HTERT RPE-1 (cell line): Measurements from ENCODE around the gene CCDC69.
"Not testable (repeated sequence)": the region's sequence is repeated elsewhere in the genome, so short reads cannot be mapped to it uniquely, and the experiment has no call there.

Source experiments
- in situ Hi-C: fragments of 300-500 bp; cut with MboI; formaldehyde crosslinking; loops from 4 replicates; pipeline ENCODE4 v1.14.3; 2020; ENCODE audit warnings: low sequenced_read_pairs

CCDC69 gene

DNA sequence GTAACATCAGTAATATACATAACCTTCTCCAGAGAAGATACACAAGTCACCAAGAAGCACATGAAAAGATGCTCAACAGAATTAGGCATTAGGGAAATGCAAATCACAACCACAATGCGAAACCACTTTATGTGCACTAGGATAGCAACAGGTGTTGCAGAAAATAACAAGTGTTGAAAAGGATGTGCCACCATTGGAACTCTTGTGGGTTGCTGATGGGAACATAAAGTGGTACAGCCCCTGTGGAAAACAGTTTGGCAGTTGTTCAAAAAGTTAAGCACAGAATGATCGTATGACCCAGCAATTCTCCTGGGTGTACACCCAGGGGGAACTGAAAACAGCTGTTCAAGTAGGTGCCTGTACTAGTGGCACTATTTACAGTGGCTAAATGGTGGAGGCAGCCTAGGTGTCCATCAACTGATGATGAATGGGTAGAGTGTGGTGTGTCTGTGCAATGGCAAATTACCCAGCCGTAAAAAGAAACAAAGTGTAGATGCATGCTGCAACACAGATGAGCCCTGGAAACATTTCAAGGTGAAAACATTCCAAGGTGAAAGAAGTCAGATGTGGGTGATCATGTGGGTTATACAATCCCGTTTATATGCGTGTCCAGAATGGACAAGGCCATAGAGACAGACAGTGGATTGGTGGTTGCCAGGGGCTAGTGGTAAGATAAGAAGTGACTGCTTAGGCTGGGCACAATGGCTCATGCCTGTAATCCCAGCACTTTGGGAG is 27.2 kb downstream of the CCDC69 start:
- in situ Hi-C loops = no loop called here

- in situ Hi-C loops = no loop called here
Observed at GRCh38 chr5:151195622-151196021, 28.3 kb downstream of the CCDC69 start.

- in situ Hi-C loops = no loop called here
Observed at GRCh38 chr5:151192626-151193025, 31.3 kb downstream of the CCDC69 start.

DNA sequence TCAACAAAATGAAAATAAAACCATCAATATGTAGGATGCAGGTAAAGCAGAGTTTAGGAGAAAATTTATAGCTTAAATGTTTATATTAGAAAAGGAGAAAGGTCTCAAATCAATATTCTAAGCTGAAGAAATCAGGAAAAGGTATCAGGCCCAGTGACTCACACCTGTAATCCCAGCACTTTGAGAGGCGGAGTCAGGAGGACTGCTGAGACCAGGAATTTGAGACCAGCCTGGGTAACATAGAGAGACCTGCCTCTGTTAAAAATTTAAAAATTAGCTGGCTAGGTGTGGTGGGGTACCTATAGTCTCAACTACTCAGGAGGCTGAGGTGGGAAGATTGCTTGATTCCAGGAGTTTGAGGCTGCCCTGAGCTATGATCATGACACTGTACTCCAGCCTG is 32.2 kb downstream of the CCDC69 start:
- in situ Hi-C loops = no loop called here

DNA sequence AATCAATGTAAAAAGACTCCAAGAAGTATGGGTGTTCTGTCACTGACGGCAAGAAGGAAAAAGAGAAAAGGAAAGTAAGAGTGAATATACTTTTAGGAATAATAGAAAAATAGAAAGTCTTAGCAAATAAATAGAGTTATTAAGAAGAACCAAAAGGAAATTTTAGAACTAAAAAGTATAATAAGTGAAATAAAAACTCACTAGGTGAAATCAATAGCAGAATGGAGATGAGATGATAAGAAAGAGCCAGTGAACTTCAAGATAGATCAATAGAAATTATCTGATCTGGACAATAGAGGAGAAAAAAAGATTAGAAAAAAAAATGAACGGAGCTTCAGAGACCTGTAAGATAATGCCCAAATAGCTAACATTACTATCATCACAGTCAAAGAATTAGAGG is 34.7 kb downstream of the CCDC69 start:
- in situ Hi-C loops = no loop called here

DNA sequence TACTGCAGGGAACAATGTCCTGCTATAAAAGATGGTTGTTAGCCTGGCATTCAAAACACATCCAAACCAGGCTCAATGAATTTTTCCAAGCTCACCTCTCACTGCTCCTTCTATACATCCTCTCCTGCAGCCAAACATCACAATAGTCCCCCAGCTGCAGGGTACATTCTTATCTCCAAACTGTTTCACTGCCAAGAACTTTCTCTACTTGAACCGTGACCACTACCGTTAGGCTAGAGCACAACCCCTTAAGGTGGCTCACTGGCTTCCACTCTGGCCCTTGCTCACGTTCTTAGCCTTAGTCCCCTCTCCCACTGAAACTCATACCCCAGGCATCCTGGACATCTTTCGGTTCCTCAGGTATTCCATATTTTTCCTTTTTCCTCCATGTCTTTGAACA is 37.4 kb downstream of the CCDC69 start:
- in situ Hi-C loops = no loop called here

- in situ Hi-C loops = no loop called here
Observed at GRCh38 chr5:151186052-151186451, 37.8 kb downstream of the CCDC69 start.

DNA sequence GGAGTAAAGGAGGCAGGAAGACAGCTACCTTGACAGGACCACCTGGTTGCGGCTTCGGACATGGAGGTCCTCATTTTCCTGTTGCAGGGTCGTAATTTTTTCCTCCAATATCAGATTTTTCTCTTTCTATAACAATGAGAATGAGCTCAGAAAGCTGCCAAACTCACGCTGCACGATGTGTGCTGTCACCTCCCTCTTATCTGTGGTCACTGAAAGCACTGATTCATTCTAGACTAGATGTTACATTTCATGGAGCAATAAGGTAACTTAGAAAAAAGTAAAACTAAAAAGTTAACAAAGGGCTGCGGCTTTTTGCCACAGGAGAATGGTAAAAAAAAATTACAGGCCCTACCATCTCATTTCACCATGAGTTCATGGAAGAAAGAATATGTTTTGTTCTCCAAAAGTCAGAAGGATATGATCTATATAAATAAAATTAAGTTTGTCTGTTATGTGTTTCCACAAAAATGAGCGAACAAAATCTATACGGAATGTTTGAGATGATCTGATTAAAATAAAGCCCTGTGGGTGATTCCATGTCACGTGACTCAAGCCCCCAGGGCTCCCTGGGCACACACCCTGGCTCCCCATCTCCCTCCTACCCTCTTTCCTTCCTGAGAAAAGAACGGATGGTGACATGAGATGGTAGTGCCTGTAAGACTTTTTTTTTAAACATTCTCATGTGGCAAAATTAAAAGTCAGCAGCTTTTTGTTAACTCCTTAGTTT is 39.4 kb downstream of the CCDC69 start:
- in situ Hi-C loops = no loop called here

DNA sequence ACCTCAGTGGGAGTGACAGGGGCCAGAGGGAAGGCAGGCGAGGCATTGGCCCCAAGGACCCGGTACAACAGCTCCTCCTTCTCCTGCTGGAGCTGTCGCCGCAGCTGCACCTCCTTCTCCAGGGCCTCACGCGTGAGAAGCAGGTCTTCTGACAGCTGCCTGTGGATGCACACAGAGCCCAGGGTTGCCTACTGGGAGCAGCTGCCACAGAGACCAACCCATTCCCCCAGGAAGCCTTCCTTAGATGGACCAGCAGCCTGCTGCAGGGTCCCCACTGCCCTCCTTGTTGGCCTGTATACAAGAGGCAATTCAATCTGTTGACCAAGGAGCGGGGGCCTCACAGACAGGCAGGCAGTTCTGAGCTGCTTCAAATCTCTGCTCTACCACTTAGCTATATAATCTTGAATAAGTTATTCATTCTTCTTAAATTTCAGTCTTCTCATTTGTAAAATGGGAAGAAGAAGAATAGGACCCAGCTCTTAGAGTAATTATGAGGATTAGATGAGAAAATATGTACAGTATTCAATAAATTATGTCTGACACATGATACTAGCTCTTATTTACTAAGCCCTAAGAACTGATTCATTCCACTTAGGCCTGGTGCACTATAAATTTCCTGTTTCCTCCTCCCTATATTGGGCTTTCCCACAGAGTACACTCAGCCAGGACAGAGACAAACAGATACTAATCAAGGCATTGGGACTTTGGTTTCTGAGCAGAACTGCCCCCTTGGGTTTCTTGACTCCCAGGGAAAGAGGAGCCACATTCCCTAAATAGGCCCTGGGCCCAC is 40.2 kb downstream of the CCDC69 start:
- in situ Hi-C loops = no loop called here

GRCh38 chr5:151182976-151183375 is 40.9 kb downstream of the CCDC69 start:
- in situ Hi-C loops = no loop called here

DNA sequence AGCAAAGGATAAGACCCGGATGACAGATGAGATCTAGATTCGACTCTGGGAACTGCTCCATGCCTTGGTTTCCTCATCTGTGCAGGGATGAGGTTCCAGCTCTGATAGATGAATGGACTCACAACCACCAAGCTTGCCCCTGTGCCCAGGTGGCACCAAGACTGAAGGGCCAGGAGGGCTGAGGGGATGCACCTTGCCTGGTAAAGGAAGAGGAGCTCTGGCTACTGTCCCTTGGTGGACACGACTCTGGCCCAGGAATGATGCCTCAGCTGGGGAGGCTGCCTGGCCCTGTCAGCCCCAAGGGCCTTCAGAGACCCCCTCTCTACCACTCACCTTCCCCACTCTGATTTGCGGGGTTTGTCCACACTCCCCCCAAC is 41.4 kb downstream of the CCDC69 start:
- in situ Hi-C loops = no loop called here

DNA sequence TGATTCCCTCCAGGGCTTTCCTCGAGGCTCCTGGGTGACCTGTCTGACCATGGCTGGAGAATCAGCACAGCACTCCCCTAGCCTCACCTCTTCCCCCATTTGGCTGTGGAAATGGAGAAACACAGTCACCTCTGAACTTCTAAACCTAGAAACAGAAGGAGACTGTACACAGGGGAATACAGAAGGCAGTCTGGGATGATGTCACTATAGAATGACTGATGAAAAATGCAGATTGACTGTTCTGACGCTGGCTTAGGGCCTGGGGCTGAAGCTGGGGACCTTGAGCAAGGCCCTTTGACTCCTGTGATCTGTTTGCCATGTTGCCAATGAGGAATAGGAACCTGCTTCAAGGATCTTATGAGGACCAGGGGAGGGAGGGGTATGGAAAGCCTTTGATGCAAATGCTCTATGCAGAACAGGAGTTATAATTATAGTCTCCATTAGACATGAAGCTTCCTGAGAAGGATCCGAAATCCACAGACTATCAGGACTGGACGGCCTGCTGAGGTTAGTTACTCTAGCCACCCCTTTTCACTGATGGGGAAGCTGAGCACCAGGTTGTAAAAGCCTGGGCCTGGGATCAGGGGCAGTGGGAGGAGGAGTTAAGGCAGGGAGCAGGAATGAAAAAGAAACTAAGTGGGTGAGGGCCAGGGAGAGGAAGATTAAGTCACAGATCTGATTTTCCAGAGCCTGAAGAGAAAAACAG is 41.9 kb downstream of the CCDC69 start:
- in situ Hi-C loops = no loop called here

DNA sequence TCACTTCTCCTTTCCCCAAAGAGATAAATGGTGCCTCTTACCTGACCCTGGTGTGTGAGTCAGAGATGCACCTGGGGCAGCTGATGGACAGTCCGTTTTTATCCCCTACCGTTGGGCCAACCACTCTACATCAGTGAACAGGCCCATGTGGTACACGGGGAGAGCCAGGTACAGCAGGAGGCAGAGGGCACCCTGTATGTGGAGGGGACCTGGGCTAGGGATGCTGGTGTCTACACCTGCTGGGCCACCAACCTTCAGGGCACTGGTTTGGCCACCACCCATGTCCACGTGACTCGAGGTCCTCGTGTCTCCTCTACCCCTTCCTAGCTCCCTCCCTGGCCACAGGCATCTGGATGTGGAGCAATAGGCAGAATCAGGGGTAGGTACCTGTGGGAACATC is 43.6 kb downstream of the CCDC69 start:
- in situ Hi-C loops = no loop called here

GRCh38 chr5:151179489-151179840 is 44.4 kb downstream of the CCDC69 start:
- in situ Hi-C loops = no loop called here

GRCh38 chr5:151178777-151179488 is 45.0 kb downstream of the CCDC69 start:
- in situ Hi-C loops = no loop called here

GRCh38 chr5:151178372-151178771 is 45.5 kb downstream of the CCDC69 start:
- in situ Hi-C loops = no loop called here

GRCh38 chr5:151176268-151176667 is 47.6 kb downstream of the CCDC69 start:
- in situ Hi-C loops = not testable (repeated sequence)

GRCh38 chr5:151174612-151175101 is 49.2 kb downstream of the CCDC69 start:
- in situ Hi-C loops = no loop called here

DNA sequence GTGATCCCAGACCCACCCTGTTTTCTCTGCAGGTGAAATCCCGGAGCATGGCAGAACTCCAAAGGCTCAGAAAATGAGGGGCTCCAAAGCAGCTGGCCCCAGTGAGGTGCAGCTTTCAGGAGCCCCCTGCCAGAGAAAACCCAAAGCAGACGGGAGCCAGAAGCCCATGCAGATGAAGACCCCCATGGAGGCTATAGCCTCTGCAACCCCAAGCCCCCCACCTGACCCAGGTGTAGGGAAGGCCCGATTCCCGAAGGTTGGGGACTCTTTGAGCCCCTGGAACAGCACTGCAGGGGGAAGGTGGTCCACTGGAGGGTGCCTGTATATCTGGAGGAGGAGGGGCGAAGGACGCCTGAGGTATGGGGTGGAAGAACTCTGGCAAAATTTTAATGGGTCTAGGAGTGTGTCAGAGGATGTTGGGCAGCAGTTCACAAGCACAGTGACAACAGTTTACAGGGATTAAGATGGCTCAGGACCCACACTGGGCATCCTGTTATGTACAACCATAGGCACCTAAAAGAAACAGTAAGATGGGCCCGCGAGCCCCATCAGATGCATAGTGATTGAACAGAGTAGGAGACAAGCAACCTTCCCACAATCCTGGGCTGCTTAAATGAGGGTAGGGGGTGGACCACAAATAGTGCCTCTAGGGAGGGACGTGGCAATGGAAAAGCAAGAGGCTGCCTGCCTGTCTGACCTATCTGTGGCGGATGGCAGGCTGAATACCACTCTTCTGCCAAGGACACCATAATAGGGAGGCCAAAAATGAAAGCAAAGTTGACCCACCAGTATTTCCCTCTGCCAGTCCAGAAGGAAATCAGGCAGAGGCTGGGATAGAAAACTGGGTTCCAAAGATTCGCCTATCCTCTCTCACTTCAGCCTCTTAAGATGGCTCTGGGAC is 49.9 kb downstream of the CCDC69 start:
- in situ Hi-C loops = no loop called here
